ENCODE data around the gene GJD2.

The GJD2 gene

GRCh38 chr15:34795267-34796081 lies 40.7 kb upstream of the GJD2 start, which contains the start of gene ACTC1:
TSS of gene ACTC1 (minus strand) at chr15:34795549. CDS start at chr15:34794808, 741 bp downstream.
- no peak within 1 kb of the TSS for H3K4me3 ChIP-seq (ENCODE audit: low read depth, low read length)
- DNase-seq (ENCODE audit: low read depth) = no peak
- no peak for TF ChIP-seq CTCF (IDR thresholded peaks at IDR 0.05; ENCODE audit: insufficient read depth, low read depth, low read length, missing control alignments)

GRCh38 chr15:34794590-34795206 lies 39.9 kb upstream of the GJD2 start:
- no peak for TF ChIP-seq CTCF (IDR thresholded peaks at IDR 0.05; ENCODE audit: insufficient read depth, low read depth, low read length, missing control alignments)
- no peak for DNase-seq (ENCODE audit: low read depth)
- H3K4me3 ChIP-seq (ENCODE audit: low read depth, low read length) = no peak overlapping the region

GRCh38 chr15:34793901-34794300 lies 39.1 kb upstream of the GJD2 start:
- H3K4me3 ChIP-seq (ENCODE audit: low read depth, low read length) = no peak overlapping the region
- no peak for TF ChIP-seq CTCF (IDR thresholded peaks at IDR 0.05; ENCODE audit: insufficient read depth, low read depth, low read length, missing control alignments)
- DNase-seq (ENCODE audit: low read depth) = no peak

- H3K4me3 ChIP-seq (ENCODE audit: low read depth, low read length) = no peak overlapping the region
- DNase-seq (ENCODE audit: low read depth) = no peak
- no peak for TF ChIP-seq CTCF (IDR thresholded peaks at IDR 0.05; ENCODE audit: insufficient read depth, low read depth, low read length, missing control alignments)
Measured at GRCh38 chr15:34793071-34793470, 38.3 kb upstream of the GJD2 start.

GRCh38 chr15:34791701-34792100 lies 36.9 kb upstream of the GJD2 start:
- no peak for TF ChIP-seq CTCF (IDR thresholded peaks at IDR 0.05; ENCODE audit: insufficient read depth, low read depth, low read length, missing control alignments)
- H3K4me3 ChIP-seq (ENCODE audit: low read depth, low read length) = no peak overlapping the region

GRCh38 chr15:34790121-34790520 lies 35.3 kb upstream of the GJD2 start:
- H3K4me3 ChIP-seq (ENCODE audit: low read depth, low read length) = no peak overlapping the region
- no peak for TF ChIP-seq CTCF (IDR thresholded peaks at IDR 0.05; ENCODE audit: insufficient read depth, low read depth, low read length, missing control alignments)
- DNase-seq (ENCODE audit: low read depth) = no peak

More at GRCh38 chr15:34791701-34792100, 36.9 kb upstream of the GJD2 start:
- DNase-seq (ENCODE audit: low read depth) = no peak

Data from GM12865 (cell line).